ENCODE data around the gene NME7. TPM values are rescaled to one million over a fixed set of nuclear protein-coding genes. Genes with fewer than 3 reads are reported as not detected.
"Not testable (repeated sequence)": the region's sequence is repeated elsewhere in the genome, so short reads cannot be mapped to it uniquely, and the experiment has no call there.

NME7 gene
- total and polyA plus RNA-seq, 2 experiments from 2014 or later = 22.3 to 35.3 TPM

DNA sequence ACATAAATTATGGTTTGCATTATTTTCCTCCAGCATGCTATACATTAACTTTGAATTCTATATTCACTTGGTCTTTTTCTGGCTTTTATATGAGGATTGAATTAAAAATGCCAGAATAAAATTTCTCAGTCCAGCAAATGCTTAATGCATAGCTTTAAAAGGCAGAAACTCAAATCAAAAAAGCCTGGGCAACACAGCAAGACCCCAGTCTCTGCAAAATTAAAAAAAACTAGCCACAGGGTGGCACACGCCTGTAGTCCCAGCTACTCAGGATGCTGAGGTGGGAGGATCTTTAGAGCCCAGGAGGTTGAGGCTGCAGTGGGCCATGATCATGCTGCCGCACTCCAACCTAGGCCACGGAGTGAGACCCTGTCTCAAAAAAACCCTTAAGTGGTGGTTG, 241.3 kb downstream of the NME7 start:
- no peak for DNase-seq
- H3K4me2 ChIP-seq (ENCODE audit: unreplicated experiment) = no peak overlapping the region
- H3F3A ChIP-seq (ENCODE audit: insufficient read depth) = no peaks in the 10 kb centered on the region
- 100% methylated on average over 3 of the region's 3 CpGs for WGBS, 2 experiments (ENCODE audit: low coverage in 1 of 2, low lambda C conversion rate in 2 of 2, missing lambda C conversion rate in 2 of 2)
- H3K27ac ChIP-seq = no peak overlapping the region
- in situ Hi-C loops (cut with MboI) = loop anchor here (10.0 kb wide), 1 partner anchor 522 kb away; no protein-coding TSS in a partner anchor
- no peak overlapping the region for H3K9ac ChIP-seq
- H3K36me3 ChIP-seq (ENCODE audit: low read depth) = peaks cover 6% of the 10 kb centered on the region; the same call in 1 of the 2 replicates
- H3K4me1 ChIP-seq (ENCODE audit: insufficient read depth) = 0 out of 2 replicates have a peak, but pooled peaks cover 7% of the 10 kb centered on the region
- H3K9me2 ChIP-seq (ENCODE audit: insufficient read depth) = no peaks in the 10 kb centered on the region
- no peaks in the 10 kb centered on the region for H4K20me1 ChIP-seq (ENCODE audit: insufficient read depth)
- H2AFZ ChIP-seq = no peak overlapping the region
- H3K79me2 ChIP-seq (ENCODE audit: insufficient read depth) = no peaks in the 10 kb centered on the region
- no peaks in the 10 kb centered on the region for H3K27me3 ChIP-seq (replicated peaks; ENCODE audit: insufficient read depth)
- no peak for TF ChIP-seq EZH2phosphoT487 (IDR thresholded peaks at IDR 0.05; ENCODE audit: insufficient read depth, low read depth)
- no peak for TF ChIP-seq EZH2 (IDR thresholded peaks at IDR 0.05; ENCODE audit: insufficient read depth, poor library complexity, severe bottlenecking)
- H3K4me3 ChIP-seq = no peak overlapping the region
- H3K9me3 ChIP-seq (ENCODE audit: low read depth) = no peaks in the 10 kb centered on the region

DNA sequence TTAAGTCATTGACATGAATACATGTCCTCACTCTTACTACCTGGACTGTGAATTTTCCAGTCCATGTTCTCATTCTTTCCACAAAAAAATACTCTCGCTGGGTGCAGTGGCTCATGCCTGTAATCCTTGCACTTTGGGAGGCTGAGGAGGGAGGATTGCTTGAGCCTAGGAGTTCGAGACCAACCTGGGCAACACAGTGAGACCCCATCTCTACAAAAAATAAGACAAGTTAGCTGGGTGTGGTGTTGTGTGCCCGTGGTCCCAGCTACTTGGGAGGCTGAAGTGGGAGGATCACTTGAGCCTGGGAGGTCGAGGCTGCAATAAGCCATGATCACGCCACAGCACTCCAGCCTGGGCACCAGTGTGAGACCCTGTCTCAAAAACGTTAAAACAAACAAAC, 242.0 kb downstream of the NME7 start:
- in situ Hi-C loops (cut with MboI) = loop anchor here (10.0 kb wide), 1 partner anchor 521 kb away; no protein-coding TSS in a partner anchor
- not testable (repeated sequence) for H3K27ac ChIP-seq; DNase-seq; H4K20me1 ChIP-seq (ENCODE audit: insufficient read depth); H3K36me3 ChIP-seq (ENCODE audit: low read depth); H3K4me1 ChIP-seq (ENCODE audit: insufficient read depth); H3K79me2 ChIP-seq (ENCODE audit: insufficient read depth); H3K9me3 ChIP-seq (ENCODE audit: low read depth); H3F3A ChIP-seq (ENCODE audit: insufficient read depth); H3K4me3 ChIP-seq; H3K4me2 ChIP-seq (ENCODE audit: unreplicated experiment); H2AFZ ChIP-seq; H3K9ac ChIP-seq; H3K27me3 ChIP-seq (replicated peaks; ENCODE audit: insufficient read depth); H3K9me2 ChIP-seq (ENCODE audit: insufficient read depth)
- WGBS, 2 experiments (ENCODE audit: low coverage in 1 of 2, low lambda C conversion rate in 2 of 2, missing lambda C conversion rate in 2 of 2) = 90 to 94% methylated on average over 6 of the region's 6 CpGs

DNA sequence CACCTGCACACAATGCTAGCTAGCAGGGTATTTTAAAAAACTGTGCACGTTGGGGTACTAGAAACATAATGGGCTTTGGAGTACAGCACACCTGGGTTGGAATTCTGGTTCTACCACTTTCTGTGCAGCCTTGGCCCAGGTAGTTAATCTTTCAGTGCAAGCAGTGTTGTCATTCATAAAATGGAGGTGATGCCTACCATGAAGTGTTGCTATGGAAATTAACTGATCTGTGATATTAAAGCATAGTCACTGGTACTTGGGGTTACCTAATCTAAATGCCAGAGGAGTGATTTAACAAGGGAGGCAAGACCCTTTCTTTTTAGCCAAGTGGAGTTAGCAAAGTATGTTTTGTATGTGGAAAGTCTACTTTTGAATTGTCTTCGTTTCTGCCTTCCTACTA, 243.1 kb downstream of the NME7 start:
- 96 to 97% methylated on average over 2 of the region's 2 CpGs for WGBS, 2 experiments (ENCODE audit: low coverage in 1 of 2, low lambda C conversion rate in 2 of 2, missing lambda C conversion rate in 2 of 2)
- in situ Hi-C loops (cut with MboI) = loop anchor here (10.0 to 25.0 kb wide), 2 partner anchors 520 to 687 kb away; no protein-coding TSS in a partner anchor
- H3K36me3 ChIP-seq (ENCODE audit: low read depth) = no peaks in the 10 kb centered on the region

DNA sequence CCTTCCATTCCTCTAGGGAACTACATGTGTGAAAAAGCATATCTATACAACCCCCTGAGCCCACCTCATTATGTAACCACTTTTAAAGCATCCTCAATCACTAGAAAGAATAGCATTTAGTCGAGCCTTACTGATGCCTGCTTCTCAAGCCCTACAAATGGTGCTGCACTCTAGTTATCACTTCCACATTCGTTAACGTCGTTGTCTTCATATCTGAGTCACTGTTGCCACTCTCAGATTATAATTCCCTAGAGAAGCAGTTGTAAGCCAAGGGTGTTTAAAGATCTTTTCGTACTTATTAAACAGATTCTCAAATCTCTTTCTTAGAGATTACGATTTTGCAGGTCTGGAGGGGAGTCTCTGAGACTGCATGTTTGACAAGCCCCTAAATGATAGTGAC, 244.6 kb downstream of the NME7 start:
- Histone ChIP-seq H4K20me1 (ENCODE audit: insufficient read depth) (no peaks in the 10 kb centered on the region), H3K27ac (no peak overlapping the region)
- TF ChIP-seq EZH2phosphoT487 (IDR thresholded peaks at IDR 0.05; ENCODE audit: insufficient read depth, low read depth) = no peak
- no peak for TF ChIP-seq EZH2 (IDR thresholded peaks at IDR 0.05; ENCODE audit: insufficient read depth, poor library complexity, severe bottlenecking)

More for the DNA sequence above, 243.1 kb downstream of the NME7 start:
- peaks cover 5% of the 10 kb centered on the region; the same call in 1 of the 2 replicates for H3F3A ChIP-seq (ENCODE audit: insufficient read depth)
- no peak for TF ChIP-seq EZH2 (IDR thresholded peaks at IDR 0.05; ENCODE audit: insufficient read depth, poor library complexity, severe bottlenecking)
- no peak for TF ChIP-seq EZH2phosphoT487 (IDR thresholded peaks at IDR 0.05; ENCODE audit: insufficient read depth, low read depth)
- no peak overlapping the region for H3K4me3 ChIP-seq
- H3K4me1 ChIP-seq (ENCODE audit: insufficient read depth) = peaks cover 12% of the 10 kb centered on the region; the same call in 1 of the 2 replicates
- H3K9me3 ChIP-seq (ENCODE audit: low read depth) = no peaks in the 10 kb centered on the region
- no peaks in the 10 kb centered on the region for H4K20me1 ChIP-seq (ENCODE audit: insufficient read depth)
- DNase-seq = no peak
- H3K9ac ChIP-seq = no peak overlapping the region
- H3K4me2 ChIP-seq (ENCODE audit: unreplicated experiment) = no peak overlapping the region
- no peak overlapping the region for H2AFZ ChIP-seq
- no peaks in the 10 kb centered on the region for H3K79me2 ChIP-seq (ENCODE audit: insufficient read depth)
- H3K9me2 ChIP-seq (ENCODE audit: insufficient read depth) = no peaks in the 10 kb centered on the region
- H3K27ac ChIP-seq = no peak overlapping the region
- no peaks in the 10 kb centered on the region for H3K27me3 ChIP-seq (replicated peaks; ENCODE audit: insufficient read depth)

More for the DNA sequence above, 244.6 kb downstream of the NME7 start:
- in situ Hi-C loops (cut with MboI) = loop anchor here (10.0 to 25.0 kb wide), 2 partner anchors 518 to 686 kb away; no protein-coding TSS in a partner anchor
- no peaks in the 10 kb centered on the region for H3K36me3 ChIP-seq (ENCODE audit: low read depth)
- no peaks in the 10 kb centered on the region for H3K9me3 ChIP-seq (ENCODE audit: low read depth)
- WGBS, 2 experiments (ENCODE audit: low coverage in 1 of 2, low lambda C conversion rate in 2 of 2, missing lambda C conversion rate in 2 of 2) = 92 to 93% methylated on average over 6 of the region's 6 CpGs
- no peak overlapping the region for H3K9ac ChIP-seq
- peaks cover 21% of the 10 kb centered on the region for H3K4me1 ChIP-seq (ENCODE audit: insufficient read depth)
- no peak for DNase-seq
- H3K4me2 ChIP-seq (ENCODE audit: unreplicated experiment) = no peak overlapping the region
- H3K27me3 ChIP-seq (replicated peaks; ENCODE audit: insufficient read depth) = no peaks in the 10 kb centered on the region
- H3K9me2 ChIP-seq (ENCODE audit: insufficient read depth) = no peaks in the 10 kb centered on the region
- no peak overlapping the region for H2AFZ ChIP-seq
- H3K4me3 ChIP-seq = no peak overlapping the region
- H3K79me2 ChIP-seq (ENCODE audit: insufficient read depth) = no peaks in the 10 kb centered on the region
- peaks cover 13% of the 10 kb centered on the region for H3F3A ChIP-seq (ENCODE audit: insufficient read depth)
